Amniotic stem cell (primary cell): ENCODE data around the gene IFIT1B.

Experiments used
- DNase-seq: peaks from one replicate; lab custom pipeline; 2025; lab: John Stamatoyannopoulos, UW

IFIT1B gene

GRCh38 chr10:89414146-89414878 lies 36.5 kb downstream of the IFIT1B start, which contains the start of gene IFIT5:
TSS of gene IFIT5 (plus strand) at chr10:89414568. CDS start at chr10:89414799, 231 bp downstream.
- DNase-seq, result peak; percentile 73

- DNase-seq, result no peak
These were observed 37.3 kb downstream of the IFIT1B start for GRCh38 chr10:89414879-89415821.

GRCh38 chr10:89416465-89416864 lies 38.6 kb downstream of the IFIT1B start:
- DNase-seq, result no peak

GRCh38 chr10:89419548-89419947 lies 41.7 kb downstream of the IFIT1B start:
- DNase-seq, result no peak

DNA sequence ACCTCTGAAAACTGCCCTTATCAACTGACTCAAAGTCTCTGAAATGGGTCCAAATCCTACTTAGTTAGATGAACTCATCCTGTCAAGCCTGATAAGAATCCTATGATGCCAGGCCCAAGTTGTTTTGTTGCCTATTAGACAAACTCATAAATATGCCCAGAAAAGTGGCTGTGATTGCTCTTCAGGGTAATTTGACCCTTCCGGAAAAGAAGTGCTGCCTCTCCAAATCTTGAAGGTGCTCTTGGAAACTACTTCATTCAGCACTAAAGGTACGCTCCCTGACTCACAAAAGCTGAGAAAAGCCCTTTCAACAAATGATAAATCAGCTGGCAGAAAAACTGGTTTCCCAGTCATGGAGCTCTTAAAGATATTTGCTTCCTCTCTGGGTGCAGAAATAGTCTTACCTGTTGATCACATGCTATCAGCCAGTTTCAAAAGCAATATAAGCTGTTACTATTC lies 43.2 kb downstream of the IFIT1B start:
- DNase-seq, result no peak

- DNase-seq, result no peak
These were observed 47.1 kb downstream of the IFIT1B start for GRCh38 chr10:89425000-89425399.

GRCh38 chr10:89426230-89426868 lies 48.5 kb downstream of the IFIT1B start:
- no peak for DNase-seq

DNA sequence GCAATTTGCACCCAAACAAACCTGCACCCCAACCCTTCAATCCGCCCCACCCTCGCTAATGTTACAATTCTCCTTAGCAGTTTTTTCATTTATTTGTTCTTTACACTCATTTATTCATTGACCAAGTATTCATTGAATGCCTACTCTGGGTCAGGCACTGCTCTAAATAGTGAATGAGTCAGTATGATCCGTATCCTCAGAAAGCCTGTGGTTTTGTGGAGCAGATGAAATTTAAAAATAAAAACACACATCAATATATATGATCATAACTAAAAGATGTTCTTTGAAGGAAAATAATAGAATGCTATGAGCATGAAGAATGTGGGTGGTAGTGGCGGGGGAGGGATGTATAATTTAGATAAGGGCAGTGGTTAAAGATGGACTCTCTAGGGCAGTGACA lies 49.8 kb downstream of the IFIT1B start:
- peak; percentile 59 for DNase-seq

- DNase-seq, result no peak
These were observed 51.0 kb downstream of the IFIT1B start for GRCh38 chr10:89428877-89429276.

DNA sequence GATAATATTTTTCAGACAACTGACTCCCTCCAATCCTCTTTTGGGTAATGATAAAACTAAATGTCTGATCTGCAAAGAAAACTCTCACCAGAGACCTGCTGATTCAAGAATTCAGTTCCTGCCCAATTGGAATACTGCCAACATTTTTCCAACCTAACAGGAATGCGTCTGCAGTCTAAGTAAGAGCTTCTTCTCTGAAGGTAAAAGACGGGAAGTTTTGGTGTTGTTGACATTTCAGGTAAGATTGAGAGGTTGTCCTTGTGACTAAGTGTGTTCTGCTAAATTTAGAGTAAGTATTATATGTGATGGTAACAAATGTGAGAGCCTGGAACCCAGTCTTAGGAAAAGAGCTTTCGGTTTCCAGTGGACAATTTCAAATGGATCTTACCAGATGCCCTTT lies 54.1 kb downstream of the IFIT1B start:
- DNase-seq, result no peak
